Measurements from ENCODE around the gene MBNL1.

DNA sequence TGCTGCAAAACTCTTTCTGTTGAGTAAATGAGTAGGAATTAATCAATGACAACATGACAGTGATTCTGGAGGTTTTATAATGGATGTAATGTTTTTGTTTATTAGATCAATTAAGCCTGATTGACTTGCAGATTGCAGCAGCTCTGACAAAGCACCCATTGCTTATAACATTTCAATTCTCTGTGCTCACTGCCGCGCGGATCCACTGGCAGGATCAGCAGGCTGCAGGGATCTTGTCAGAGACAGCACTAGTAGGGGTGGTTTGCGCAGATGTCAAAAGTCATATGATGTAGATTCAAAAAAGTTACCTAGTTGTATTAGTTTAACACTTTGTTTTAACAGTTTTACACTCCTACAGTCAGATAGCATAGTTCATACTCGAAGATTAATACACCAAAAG is 93.4 kb downstream of the MBNL1 start:
- TF ChIP-seq POLR2AphosphoS5 (IDR thresholded peaks at IDR 0.05; ENCODE audit: borderline replicate concordance, low read depth, low read length) (no peak), FOXP2 (optimal IDR thresholded peaks at IDR 0.05; ENCODE audit: control extremely low read depth, extremely low read length, insufficient read depth) (no peak), EZH2 (IDR thresholded peaks at IDR 0.05) (no peak)
